Lower lobe of right lung (tissue), 1 donor: ENCODE data around the gene ZNF524. TPM values are rescaled to one million over a fixed set of nuclear protein-coding genes. Genes with fewer than 3 reads are reported as not detected.

Experiments used
- total RNA-seq: library from RNA; stranded (reverse); fragmentation: NEBNext Ultra II Directional; extraction: Animal tissue kit (Norgen Biotek cat#: 25700); gene quantifications from one replicate; pipeline ENCODE4 v1.2.1, GENCODE V29; 2021
- donor health status: DM: no; HTN: yes; CAD: no; lungs with severe emphysema.

The ZNF524 gene
- total RNA-seq, 1 donor from 2014 or later, result 33.4 TPM

Other genes with a start within 250 kb of the ZNF524 start
- not detected for gene COX6B2, start 245.6 kb upstream of the ZNF524 start, total RNA-seq
- gene GARIN5B, start 237.0 kb upstream of the ZNF524 start, total RNA-seq, result not detected
- gene IL11, start 229.8 kb upstream of the ZNF524 start, total RNA-seq, result not detected
- gene TMEM190, start 223.5 kb upstream of the ZNF524 start, total RNA-seq, result 16.2 TPM
- 16.4 TPM for gene TMEM238, start 216.0 kb upstream of the ZNF524 start, total RNA-seq
- gene RPL28, start 214.4 kb upstream of the ZNF524 start, total RNA-seq, result 1,501 TPM
- gene UBE2S, start 192.5 kb upstream of the ZNF524 start, total RNA-seq, result 18.6 TPM
- not detected for gene SHISA7, start 157.0 kb upstream of the ZNF524 start, total RNA-seq
- gene ISOC2, start 138.6 kb upstream of the ZNF524 start, total RNA-seq, result 28.6 TPM
- not detected for gene C19orf85, start 135.5 kb upstream of the ZNF524 start, total RNA-seq
- gene ZNF628, start 123.7 kb upstream of the ZNF524 start, total RNA-seq, result 7.1 TPM
- gene NAT14, start 115.1 kb upstream of the ZNF524 start, total RNA-seq, result 16.6 TPM
- gene SSC5D, start 111.9 kb upstream of the ZNF524 start, total RNA-seq, result 4.7 TPM
- not detected for gene SBK2, start 63.2 kb upstream of the ZNF524 start, total RNA-seq
- gene SBK3, start 54.7 kb upstream of the ZNF524 start, total RNA-seq, result 0.80 TPM
- 12.7 TPM for gene ZNF579, start 19.4 kb upstream of the ZNF524 start, total RNA-seq
- 14.3 TPM for gene FIZ1, start 771 bp upstream of the ZNF524 start, total RNA-seq
- 16.5 TPM for gene ZNF865, start 5.4 kb downstream of the ZNF524 start, total RNA-seq
- 7.1 TPM for gene ZNF784, start 24.3 kb downstream of the ZNF524 start, total RNA-seq
- gene ZNF580, start 40.7 kb downstream of the ZNF524 start, total RNA-seq, result 35.2 TPM
- gene ZNF581, start 43.4 kb downstream of the ZNF524 start, total RNA-seq, result 22.7 TPM
- gene CCDC106, start 47.9 kb downstream of the ZNF524 start, total RNA-seq, result 11.6 TPM
- gene U2AF2, start 54.7 kb downstream of the ZNF524 start, total RNA-seq, result 143 TPM
- 105 TPM for gene EPN1, start 74.9 kb downstream of the ZNF524 start, total RNA-seq
- gene NLRP9, start 138.1 kb downstream of the ZNF524 start, total RNA-seq, result not detected
- not detected for gene RFPL4A, start 158.8 kb downstream of the ZNF524 start, total RNA-seq
- not detected for gene RFPL4AL1, start 168.8 kb downstream of the ZNF524 start, total RNA-seq
- gene NLRP11, start 231.7 kb downstream of the ZNF524 start, total RNA-seq, result not detected
- not detected for gene NLRP4, start 236.3 kb downstream of the ZNF524 start, total RNA-seq